Neural cell (in vitro differentiated cells): ENCODE measurements around the gene GPR18.

ENCODE experiments used
- EZH2 ChIP-seq: fragments of 200-600, 300-800 bp; shearing (Covaris generic), sonication (generic); IDR thresholded peaks from 2 replicates; pipeline ENCODE4 v1.6.1; 2014; ENCODE audit warnings: antibody characterized with exemption, low read length, borderline replicate concordance, mild to moderate bottlenecking; ENCODE audit not compliant: insufficient read depth, poor library complexity, severe bottlenecking
- REST ChIP-seq: IDR thresholded peaks from 2 replicates; pipeline ENCODE4 v1.6.1; 2012; ENCODE audit warnings: borderline replicate concordance

GRCh38 chr13:99215184-99215830, 42.9 kb downstream of the GPR18 start:
- TF ChIP-seq EZH2 (no peak), REST (no peak)
